Stimulated activated CD8-positive, alpha-beta memory T cell treated with anti-CD3 and anti-CD28 coated beads, Interleukin-7, amount 100 ng/mL, for 48 hours (primary cell): ENCODE measurements around the gene DPF3.

ENCODE experiments used
- DNase-seq, 2 donors: peaks; one replicate each; pipeline ENCODE4 v3.0.0-alpha.2; 2020; ENCODE audit warnings: low read depth in 1 of 2; ENCODE audit errors: extremely low read depth in 1 of 2

Gene DPF3

DNA sequence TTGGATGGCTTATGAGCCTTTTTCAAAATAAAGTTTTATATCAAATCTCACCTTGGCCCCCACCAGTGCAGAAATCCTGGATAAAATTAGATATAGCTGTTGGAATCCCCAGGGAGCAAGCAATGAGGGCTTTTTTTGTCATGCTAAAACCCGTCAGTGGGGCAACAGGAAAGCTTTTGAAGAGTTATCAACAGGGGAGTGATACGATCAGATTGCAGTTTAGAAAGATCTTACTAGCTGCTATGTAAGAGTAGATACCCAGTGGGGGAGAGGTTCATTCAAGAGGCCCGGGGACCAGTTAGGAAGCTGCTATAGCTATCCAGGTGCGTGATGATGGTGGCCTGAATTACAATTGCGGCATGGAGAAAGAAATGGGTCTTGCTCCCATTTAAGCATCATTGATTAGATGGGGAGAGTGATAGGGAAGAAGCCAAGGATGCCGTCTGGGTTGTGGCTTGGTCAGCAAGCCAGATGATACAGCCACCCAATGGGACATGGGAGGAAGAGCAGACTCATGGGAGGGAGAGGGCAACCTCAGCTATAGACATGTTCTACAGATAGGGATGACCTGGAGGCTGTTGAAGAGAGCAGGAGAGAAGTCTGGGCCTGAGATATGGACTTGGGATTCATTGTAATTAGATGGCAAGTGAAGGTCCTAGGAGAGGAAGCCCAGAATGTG is 272.4 kb downstream of the DPF3 start:
- DNase-seq, result no peak

DNA sequence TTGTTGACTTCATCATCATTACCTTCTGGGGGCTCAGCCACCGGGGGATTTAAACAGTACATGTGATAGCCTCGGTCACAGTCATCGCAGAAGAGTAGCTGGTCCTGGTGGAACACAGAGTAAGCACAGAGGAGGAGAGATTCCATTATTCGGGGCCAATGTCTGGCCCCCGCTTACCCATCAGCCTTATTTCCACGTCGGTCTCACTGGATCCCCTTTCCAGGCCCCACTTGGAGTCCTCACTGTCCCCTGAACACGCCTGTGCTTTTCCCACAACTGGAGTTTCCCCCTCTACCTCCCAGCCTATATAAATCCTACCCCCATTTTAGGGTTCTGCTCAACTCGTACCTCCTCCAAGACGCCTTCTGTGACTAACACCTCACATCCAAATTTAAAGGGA is 274.0 kb downstream of the DPF3 start:
- DNase-seq, result no peak

- no peak for DNase-seq
Measured at GRCh38 chr14:72619111-72619571, 274.8 kb downstream of the DPF3 start.

GRCh38 chr14:72618424-72618823 is 275.5 kb downstream of the DPF3 start:
- no peak for DNase-seq

DNA sequence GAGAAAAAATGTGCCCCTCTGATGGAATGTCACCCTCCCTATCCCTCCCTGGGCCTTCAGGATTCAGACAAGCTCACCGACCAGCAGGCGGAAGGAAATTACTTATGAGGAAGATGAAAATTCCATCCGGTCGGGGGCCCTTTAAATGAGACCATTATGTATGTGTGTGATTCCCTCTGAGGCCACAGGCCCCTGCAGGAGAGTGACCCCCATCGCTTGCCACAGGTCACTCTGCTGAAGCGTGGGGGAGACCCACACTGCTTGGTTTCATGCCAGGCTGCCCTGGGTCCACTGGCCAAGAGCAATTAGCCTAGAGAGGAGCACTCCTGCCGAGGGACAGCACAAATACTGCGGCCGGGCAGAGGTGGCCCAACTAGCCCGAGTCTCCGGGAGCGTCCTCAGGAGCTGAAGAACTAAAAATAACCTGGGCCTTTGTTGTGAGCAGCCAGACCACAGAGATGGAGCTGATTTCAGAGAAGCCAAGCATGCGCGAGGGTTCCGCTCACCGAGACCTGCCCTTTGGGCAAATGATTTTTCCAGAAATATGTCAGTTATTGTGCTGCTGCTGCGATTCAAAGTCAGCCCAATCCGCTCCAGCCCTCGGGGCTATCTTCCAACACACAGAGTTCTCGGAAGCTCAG is 276.4 kb downstream of the DPF3 start:
- no peak for DNase-seq

DNA sequence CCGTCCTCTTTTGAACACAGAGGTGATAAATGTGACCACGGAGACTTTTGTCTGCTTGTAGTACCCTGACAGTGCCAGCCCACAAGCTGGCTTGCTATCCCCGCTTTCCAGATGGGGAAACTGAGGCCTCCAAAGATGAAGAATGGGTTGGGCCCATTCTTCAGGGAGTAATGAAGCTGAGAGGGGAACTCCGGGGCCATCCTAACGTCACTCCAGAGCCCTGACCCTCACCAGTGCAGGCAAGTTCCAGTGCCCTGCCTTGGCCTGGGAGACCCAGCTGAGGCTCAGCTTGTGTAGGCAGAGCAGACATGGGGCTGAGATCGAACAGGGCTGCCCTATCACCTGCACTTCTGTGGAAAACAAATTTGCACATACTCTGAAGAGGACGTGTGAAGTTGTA is 277.1 kb downstream of the DPF3 start:
- no peak for DNase-seq

GRCh38 chr14:72616294-72616693 is 277.6 kb downstream of the DPF3 start:
- no peak for DNase-seq

DNA sequence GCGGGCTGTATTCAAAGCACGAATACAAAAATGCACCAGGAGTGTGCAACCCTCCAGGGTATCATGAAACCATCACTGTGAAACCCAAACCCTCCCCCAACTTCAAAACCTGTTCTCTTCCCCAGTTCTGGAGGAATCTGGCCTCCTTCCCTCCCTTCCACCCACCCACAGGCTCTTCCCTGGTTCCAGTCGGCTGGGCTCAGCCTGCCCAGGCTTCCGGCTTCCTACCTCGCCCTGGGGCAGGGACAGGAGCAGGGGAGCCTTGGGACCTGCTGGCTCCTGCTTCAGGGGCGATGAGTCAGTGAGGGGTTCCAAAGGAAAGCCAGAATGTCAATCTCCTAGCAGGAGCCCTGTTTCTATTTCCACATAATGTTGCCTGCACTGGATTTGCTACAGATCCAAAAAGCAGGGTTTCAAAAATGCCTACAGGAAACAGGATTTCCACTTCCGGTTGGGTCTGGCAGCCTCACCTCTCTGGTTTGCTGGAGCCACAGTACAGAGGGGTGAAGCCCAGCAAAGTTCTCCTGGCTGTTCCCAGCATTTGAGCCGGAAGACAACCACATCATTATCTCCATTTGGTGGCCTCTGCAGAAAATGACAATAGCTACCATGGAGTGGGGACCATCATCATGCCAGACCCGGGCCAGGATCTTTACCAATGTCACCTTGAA is 278.3 kb downstream of the DPF3 start:
- no peak for DNase-seq

DNA sequence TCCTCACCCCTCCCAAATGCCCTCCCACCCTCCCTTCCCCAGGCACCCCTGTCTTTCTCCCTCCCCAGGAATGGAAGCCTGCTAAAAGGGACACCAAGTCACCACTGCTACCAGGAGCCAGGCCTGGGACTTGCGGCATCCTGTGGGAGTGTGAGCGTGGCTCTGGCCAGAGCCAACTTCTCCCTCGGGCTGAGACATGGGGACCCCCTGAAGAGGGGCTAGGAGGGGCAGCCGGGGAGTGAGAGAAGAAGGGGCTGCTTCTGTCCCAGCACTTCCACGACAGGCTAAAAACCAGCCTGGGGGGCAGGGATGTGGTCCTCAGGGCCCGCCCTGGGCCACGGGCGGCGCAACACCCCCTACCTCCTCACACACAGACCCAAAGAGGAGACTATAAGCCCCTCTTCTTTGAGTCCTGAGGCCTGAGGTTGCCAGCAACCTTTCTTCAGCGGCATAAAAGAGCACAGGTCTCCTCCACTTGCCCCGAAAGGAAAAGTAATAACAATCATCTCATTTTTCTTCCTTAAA is 278.9 kb downstream of the DPF3 start:
- no peak for DNase-seq

DNA sequence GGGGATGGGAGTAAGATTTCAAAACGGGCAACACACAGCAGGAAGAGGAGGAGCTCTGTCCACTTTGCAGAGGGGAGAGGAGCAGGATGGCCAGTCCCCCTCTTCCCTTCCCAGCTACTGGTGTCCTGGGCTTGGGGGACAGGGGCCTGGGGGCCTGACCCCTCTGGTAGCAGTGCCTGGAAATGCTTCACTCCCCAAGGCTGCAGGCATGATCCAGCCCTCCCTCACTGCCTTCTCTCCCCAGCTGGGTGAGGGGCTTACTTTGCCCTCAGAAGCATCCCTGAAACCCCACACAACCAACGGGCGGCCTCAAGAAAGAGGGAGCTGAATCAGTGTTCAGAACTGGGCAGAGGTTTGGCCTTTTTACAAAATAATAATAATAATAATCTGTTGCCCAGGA is 279.5 kb downstream of the DPF3 start:
- DNase-seq, result no peak

DNA sequence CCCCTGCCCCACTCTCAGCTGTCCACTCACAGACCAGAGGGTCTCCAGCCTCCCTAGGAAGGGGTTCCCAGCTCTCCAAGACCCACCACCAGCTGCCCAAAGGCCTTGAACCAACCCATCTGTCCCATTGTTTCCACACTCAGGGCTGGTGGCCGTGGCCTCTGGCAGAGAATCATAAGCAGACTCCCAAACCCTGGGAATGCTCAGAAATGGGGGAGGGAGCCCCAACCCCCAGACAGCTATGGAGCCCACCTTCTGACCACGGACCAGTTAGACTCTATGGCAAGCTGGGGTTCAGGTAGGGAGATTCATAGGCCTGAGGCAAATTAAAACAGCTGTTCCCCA is 280.0 kb downstream of the DPF3 start:
- no peak for DNase-seq

DNA sequence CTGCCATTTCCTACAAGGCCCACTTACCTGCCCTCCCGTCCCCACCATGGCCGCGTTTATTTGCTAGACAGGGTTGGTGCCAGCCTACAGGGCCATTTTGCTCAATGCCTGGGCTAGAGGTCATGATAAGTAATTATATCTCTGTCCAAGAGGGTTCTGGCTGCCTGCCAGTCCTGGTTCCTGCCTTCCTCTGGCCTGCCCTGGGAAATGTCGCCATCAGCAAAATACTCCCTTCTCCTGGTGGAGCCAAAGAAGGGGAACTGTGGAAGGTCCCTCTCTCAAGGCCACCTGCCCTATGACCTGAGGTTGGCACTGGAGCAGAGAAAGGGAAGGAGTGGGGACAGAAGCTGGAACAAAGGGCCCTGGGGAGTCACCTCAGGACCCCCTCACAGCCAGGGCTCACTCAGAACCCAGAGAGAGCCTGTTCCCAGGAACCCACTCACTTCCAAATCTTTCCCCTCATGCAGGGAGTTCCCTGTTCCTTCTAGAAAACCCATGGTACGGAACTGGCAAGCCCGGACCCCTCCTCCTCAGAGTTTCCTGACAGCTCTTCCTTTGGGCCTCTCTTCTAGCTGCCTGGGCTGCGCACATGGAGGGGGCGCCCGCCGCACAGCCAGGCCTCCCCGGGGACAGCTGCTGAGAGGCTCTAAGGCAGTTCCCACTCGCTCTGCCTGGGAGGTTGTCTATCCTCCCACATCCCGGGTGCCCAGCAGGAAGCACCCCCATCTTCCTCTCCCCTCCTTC is 280.5 kb downstream of the DPF3 start:
- DNase-seq, result no peak

- DNase-seq, result no peak
Measured at GRCh38 chr14:72612041-72612440, 281.9 kb downstream of the DPF3 start.

GRCh38 chr14:72611506-72611905 is 282.4 kb downstream of the DPF3 start:
- DNase-seq, result no peak

DNA sequence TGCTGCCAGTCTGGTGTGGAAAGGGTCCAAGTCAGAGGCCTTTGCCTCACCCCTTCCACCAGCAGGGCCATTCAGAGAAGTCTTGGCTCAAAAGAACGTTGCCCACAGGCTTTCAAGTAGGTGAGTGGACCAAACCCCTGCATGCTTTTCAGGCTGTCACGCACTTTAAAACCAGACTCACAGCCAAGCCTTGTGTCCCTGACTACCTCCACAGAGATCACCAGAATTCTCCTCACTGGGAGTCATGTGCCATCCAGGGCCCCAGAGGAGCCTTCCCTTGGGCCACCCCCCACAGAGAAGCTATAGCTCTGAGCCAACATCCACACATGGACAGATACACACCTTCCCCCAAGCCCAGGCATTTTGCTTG is 283.1 kb downstream of the DPF3 start:
- no peak for DNase-seq

DNA sequence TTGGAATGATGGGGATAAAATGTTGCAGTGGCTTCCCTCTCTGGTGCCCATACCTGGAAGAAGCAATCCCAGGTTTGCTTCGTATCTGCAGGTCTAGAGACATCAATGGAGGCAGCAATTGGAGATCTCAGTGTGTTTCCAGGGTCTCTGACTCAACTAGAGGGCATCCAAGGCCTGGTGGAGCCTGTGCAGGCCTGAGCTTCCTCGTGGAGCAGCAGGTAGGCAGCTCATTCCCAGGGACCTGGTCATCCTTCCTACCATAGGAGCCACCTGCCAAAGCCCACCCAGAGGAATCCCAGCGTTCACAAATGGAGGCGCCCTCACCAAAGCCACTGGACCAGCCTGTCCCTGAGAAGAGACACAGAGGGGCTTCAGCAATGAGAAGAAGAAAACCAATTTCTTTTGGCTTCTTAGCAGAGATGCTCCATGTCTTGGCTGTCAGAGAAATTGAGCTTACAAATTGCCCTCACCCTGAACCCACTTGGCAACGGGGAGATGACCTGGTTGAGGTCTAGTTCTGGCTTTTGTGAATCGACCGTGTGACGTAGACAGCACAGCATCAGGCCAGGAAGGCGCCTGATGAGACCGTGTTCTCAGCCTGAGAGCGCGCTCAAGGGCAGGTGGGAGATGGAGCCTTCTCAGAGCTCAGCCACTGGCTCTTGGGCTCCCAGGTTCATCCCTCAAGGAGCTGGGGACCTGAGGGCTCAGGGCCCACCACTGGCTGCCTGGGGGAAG is 283.6 kb downstream of the DPF3 start:
- no peak for DNase-seq

DNA sequence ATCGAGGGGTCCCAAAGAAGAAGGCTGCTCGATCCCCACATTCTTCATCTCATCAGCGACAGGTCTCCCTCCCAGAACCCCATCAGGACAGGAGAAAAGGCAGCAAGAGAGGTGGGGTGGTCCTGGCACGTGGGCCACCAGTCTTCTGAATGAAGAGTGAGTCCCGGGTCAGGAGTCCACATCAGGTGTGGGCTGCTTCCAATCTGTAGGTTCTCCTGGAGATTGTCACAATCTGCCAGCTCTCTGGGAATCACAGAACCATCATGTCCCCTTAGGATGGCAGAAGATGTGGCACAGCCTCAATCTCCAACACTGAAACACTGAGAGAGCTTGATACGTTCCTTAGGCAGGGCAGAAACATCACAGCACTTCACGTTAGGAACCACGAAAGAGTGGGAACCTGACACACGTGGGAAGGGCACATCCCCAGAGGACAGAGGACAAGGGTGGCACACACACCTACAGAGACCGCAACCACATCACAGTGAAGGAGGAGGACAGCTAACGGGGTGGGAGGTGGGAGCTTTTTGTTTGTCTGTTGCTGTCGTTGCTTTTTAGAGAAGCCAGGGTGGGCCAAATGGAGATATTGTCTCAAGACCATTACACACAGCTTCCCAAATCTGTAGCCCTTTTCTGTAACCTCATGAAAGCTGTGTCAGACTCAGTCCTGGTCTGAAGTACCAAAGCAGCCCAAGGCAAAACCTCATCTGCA is 284.5 kb downstream of the DPF3 start:
- DNase-seq, result no peak

DNA sequence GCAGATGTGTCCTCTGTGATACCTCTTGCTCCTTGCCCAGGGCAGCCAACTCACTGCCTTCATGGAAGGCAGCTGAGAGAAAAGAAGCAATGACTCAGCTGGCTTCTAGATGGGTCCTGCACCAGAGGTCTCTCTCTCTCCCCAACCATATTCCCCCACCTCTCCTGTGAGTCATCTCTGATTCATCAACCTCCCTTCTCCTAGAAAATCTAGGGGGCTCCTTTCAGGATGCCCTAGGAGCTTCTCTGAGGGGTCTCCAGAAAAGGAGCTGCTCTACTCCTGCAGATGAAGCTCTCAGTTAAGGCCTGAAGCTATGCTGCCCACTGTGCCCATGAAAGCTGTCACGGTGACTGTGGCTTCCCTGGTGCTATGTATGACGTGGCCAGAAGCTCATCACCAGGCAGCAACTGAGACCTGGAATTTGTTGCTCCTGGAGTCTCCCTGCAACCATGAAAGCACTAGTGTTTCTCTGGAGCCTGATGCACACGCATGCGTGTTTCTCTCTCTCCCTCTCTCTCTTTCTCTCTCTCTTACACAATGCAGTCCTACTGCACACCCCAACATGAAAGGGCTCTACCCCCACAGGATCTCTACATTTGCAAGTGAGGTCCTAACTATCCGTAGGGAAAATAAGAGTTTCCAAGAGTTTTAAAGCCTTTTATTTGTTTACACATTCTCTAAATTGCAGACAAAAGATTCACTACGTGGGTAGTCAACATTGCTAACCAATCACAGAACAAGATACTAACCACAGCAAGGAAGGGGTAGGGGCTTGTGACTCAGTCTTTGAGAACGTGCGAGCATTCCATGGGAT is 285.3 kb downstream of the DPF3 start:
- DNase-seq, result no peak

- no peak for DNase-seq
Measured at GRCh38 chr14:72607386-72608130, 286.3 kb downstream of the DPF3 start.
